H9 (cell line): ENCODE results near the gene BEST1. TPM values are rescaled to one million over a fixed set of nuclear protein-coding genes. Genes with fewer than 3 reads are reported as not detected.

Source experiments
- DNase-seq: peaks from one replicate; pipeline ENCODE4 v3.0.0-alpha.2; 2017
- H2AFZ ChIP-seq: one replicate; pipeline ENCODE4 v1.6.1; 2013; ENCODE audit warnings: mild to moderate bottlenecking, low read length, control low read depth, moderate library complexity
- H2AK5ac ChIP-seq: 2 replicates; pipeline ENCODE4 v1.6.1; 2013; ENCODE audit warnings: low read length, control low read depth, mixed read lengths; ENCODE audit not compliant: insufficient read length
- H2BK120ac ChIP-seq: one replicate; pipeline ENCODE4 v1.6.1; 2013; ENCODE audit warnings: low read depth, mild to moderate bottlenecking, low read length, control low read depth, inconsistent platforms; ENCODE audit not compliant: poor library complexity, severe bottlenecking
- H2BK12ac ChIP-seq: 2 replicates; pipeline ENCODE4 v1.6.1; 2013; ENCODE audit warnings: low read length, control low read depth, mixed read lengths, low read depth; ENCODE audit not compliant: insufficient read length
- H2BK15ac ChIP-seq: 2 replicates; pipeline ENCODE4 v1.6.1; 2013; ENCODE audit warnings: low read depth, low read length, control low read depth
- H2BK20ac ChIP-seq: one replicate; pipeline ENCODE4 v1.6.1; 2013; ENCODE audit warnings: low read depth, mild to moderate bottlenecking, low read length, control low read depth, inconsistent platforms; ENCODE audit not compliant: poor library complexity, severe bottlenecking
- H2BK5ac ChIP-seq: 2 replicates; pipeline ENCODE4 v1.6.1; 2013; ENCODE audit warnings: low read length, control low read depth, mixed read lengths; ENCODE audit not compliant: insufficient read length
- H3K14ac ChIP-seq: 2 replicates; pipeline ENCODE4 v1.6.1; 2013; ENCODE audit warnings: low read length, control low read depth; ENCODE audit not compliant: insufficient read depth
- H3K18ac ChIP-seq: 2 replicates; pipeline ENCODE4 v1.6.1; 2013; ENCODE audit warnings: low read depth, mild to moderate bottlenecking, mixed read lengths, low read length, control low read depth; ENCODE audit not compliant: insufficient read length
- H3K23ac ChIP-seq: 2 replicates; pipeline ENCODE4 v1.6.1; 2013; ENCODE audit warnings: low read length, control low read depth, mixed read lengths, low read depth; ENCODE audit not compliant: insufficient read length
- H3K23me2 ChIP-seq: 2 replicates; pipeline ENCODE4 v1.6.1; 2013; ENCODE audit warnings: low read depth, mild to moderate bottlenecking, mixed read lengths, low read length, control low read depth; ENCODE audit not compliant: insufficient read length, poor library complexity, severe bottlenecking
- H3K27ac ChIP-seq: 2 replicates; pipeline ENCODE4 v1.5.1; 2013; ENCODE audit warnings: low read length, control low read depth, mixed read lengths, low read depth; ENCODE audit not compliant: insufficient read length
- H3K27me3 ChIP-seq: 2 replicates; pipeline ENCODE4 v1.6.1; 2013; ENCODE audit warnings: low read length, control low read depth, inconsistent platforms; ENCODE audit not compliant: insufficient read depth
- H3K4ac ChIP-seq: 2 replicates; pipeline ENCODE4 v1.6.1; 2013; ENCODE audit warnings: low read depth, mild to moderate bottlenecking, control low read depth, inconsistent platforms, low read length, moderate library complexity
- H3K4me1 ChIP-seq: 2 replicates; pipeline ENCODE4 v1.6.1; 2013; ENCODE audit warnings: low read length, control low read depth, inconsistent platforms; ENCODE audit not compliant: insufficient read depth
- H3K4me2 ChIP-seq: 2 replicates; pipeline ENCODE4 v1.6.1; 2013; ENCODE audit warnings: low read length, control low read depth, mixed read lengths; ENCODE audit not compliant: insufficient read length, insufficient read depth
- H3K56ac ChIP-seq: 2 replicates; pipeline ENCODE4 v1.6.1; 2013; ENCODE audit warnings: low read depth, mild to moderate bottlenecking, mixed read lengths, low read length, control low read depth; ENCODE audit not compliant: insufficient read length
- H3K79me1 ChIP-seq: 2 replicates; pipeline ENCODE4 v1.6.1; 2013; ENCODE audit warnings: low read depth, mild to moderate bottlenecking, moderate library complexity, low read length, control low read depth, inconsistent platforms; ENCODE audit not compliant: insufficient read depth, poor library complexity, severe bottlenecking
- H3K79me2 ChIP-seq: 2 replicates; pipeline ENCODE4 v1.6.1; 2013; ENCODE audit warnings: low read length, control low read depth, inconsistent platforms; ENCODE audit not compliant: insufficient read depth
- H3K9ac ChIP-seq: 2 replicates; pipeline ENCODE4 v1.6.1; 2013; ENCODE audit warnings: low read length, control low read depth, mixed read lengths; ENCODE audit not compliant: insufficient read length; ENCODE audit errors: extremely low read depth
- H3K9me3 ChIP-seq: one replicate; pipeline ENCODE4 v1.6.1; 2013; ENCODE audit warnings: low read depth, low read length, inconsistent platforms; ENCODE audit not compliant: control insufficient read depth
- H3T11ph ChIP-seq: one replicate; pipeline ENCODE4 v1.6.1; 2013; ENCODE audit warnings: mild to moderate bottlenecking, low read length, control low read depth, inconsistent platforms
- H4K20me1 ChIP-seq: one replicate; pipeline ENCODE4 v1.6.1; 2013; ENCODE audit not compliant: control insufficient read depth, insufficient read length, insufficient read depth
- H4K5ac ChIP-seq: 2 replicates; pipeline ENCODE4 v1.6.1; 2013; ENCODE audit warnings: low read depth, mild to moderate bottlenecking, mixed read lengths, low read length, control low read depth; ENCODE audit not compliant: insufficient read length
- H4K8ac ChIP-seq: replicated peaks from 2 replicates; pipeline ENCODE4 v1.6.1; 2013; ENCODE audit warnings: low read length, control low read depth, mixed read lengths, low read depth; ENCODE audit not compliant: insufficient read length
- H4K91ac ChIP-seq: 2 replicates; pipeline ENCODE4 v1.6.1; 2013; ENCODE audit warnings: low read depth, mild to moderate bottlenecking, moderate library complexity, mixed read lengths, low read length, control low read depth; ENCODE audit not compliant: insufficient read length
- H3K27ac Mint-ChIP-seq, 3 experiments: 2 replicates in 2 of 3; 3 replicates in 1 of 3; pipeline ENCODE4 v1.8.0; 2020 to 2021; ENCODE audit warnings: mixed read lengths in 3 of 3, mild to moderate bottlenecking in 1 of 3, moderate library complexity in 1 of 3
- H3K27me3 Mint-ChIP-seq: 2 replicates; pipeline ENCODE4 v1.8.0; 2021; ENCODE audit warnings: low read depth, mild to moderate bottlenecking, moderate library complexity, mixed read lengths
- H3K36me3 Mint-ChIP-seq, 3 experiments: 2 replicates in 2 of 3; 3 replicates in 1 of 3; pipeline ENCODE4 v1.8.0; 2020 to 2021; ENCODE audit warnings: low read depth in 3 of 3, mixed read lengths in 3 of 3; ENCODE audit not compliant: insufficient read depth in 1 of 3
- H3K4me1 Mint-ChIP-seq, 2 experiments: 2 replicates each; pipeline ENCODE4 v1.8.0; 2020; ENCODE audit warnings: mixed read lengths in 2 of 2
- H3K4me3 Mint-ChIP-seq, 2 experiments: 2 replicates in 1 of 2; 3 replicates in 1 of 2; pipeline ENCODE4 v1.8.0; 2020 to 2021; ENCODE audit warnings: mild to moderate bottlenecking in 2 of 2, mixed read lengths in 2 of 2, moderate library complexity in 1 of 2
- H3K9me3 Mint-ChIP-seq, 2 experiments: 2 replicates in 1 of 2; 3 replicates in 1 of 2; pipeline ENCODE4 v1.8.0; 2020; ENCODE audit warnings: mild to moderate bottlenecking in 2 of 2, mixed read lengths in 2 of 2, moderate library complexity in 1 of 2
- WGBS: extraction: QIAGEN DNeasy Blood & Tissue Kit; methylation state at CpG from one replicate; pipeline ENCODE4 v1.1.7; 2013; ENCODE audit warnings: missing lambda C conversion rate, low lambda C conversion rate, mixed read lengths; ENCODE audit not compliant: insufficient read length; ENCODE audit errors: extremely low coverage; 5-methylcytosine and 5-hydroxymethylcytosine counted together
- total RNA-seq: library from RNA; stranded (reverse); gene quantifications from 2 replicates; pipeline ENCODE4 v1.2.1, GENCODE V29; 2021
- TF ChIP-seq, protein P1 (sequence below): fragments of 200-600 bp; sonication (generic); conservative IDR thresholded peaks from 3 replicates; pipeline ENCODE4 v1.8.0; 2021; ENCODE audit warnings: antibody characterized with exemption, mild to moderate bottlenecking

Gene BEST1
- total RNA-seq, 1 experiment from 2014 or later: 0.24 TPM

DNA sequence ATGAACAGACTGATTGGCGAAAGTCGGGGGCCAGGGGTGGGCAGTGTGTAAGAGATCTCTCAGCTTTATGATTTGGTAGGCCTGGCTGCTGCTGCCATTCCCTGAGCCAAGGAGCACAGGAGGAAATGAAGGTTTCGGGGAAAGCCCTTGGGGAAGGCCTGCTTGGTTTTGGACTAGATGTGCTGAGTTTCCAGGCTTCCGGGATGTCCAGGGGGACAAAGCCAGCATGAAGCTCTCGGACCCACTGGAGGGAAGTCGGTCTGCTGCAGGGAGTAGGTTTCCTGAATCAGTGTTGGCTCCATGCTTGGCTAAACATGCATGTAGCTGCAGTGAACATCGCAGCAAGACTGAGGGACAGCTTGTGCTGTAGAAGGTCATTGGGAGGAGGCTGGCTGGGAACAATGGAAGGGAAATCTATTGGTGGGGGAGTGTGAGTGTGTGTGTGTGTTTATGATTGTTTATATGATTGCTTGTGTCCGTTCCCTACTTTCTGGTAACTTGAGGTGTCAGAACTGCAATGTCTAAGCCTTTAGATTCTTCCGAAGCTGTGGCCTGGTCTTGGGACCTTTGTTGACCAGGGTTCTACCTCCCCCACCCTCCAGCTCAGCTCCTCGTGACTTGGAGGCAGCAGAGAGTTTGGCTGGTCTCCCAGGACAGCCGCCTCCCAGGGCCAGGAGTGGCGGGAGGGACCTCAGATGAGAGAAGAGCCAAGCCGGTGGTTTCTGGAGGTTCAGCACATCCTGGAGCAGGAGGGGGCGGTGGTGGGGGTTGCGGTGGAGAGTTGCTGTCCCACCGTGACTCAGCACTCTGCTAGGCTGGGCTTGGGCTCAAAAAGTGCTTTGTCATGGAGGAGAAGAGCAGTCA, 21.3 kb downstream of the BEST1 start:
- H2AK5ac ChIP-seq: peak overlapping the region; percentile 14
- no peak overlapping the region for H2AFZ ChIP-seq
- H4K20me1 ChIP-seq: no peaks in the 10 kb centered on the region
- H3K18ac ChIP-seq: peak overlapping the region; percentile 64
- TF ChIP-seq, protein P1, sequence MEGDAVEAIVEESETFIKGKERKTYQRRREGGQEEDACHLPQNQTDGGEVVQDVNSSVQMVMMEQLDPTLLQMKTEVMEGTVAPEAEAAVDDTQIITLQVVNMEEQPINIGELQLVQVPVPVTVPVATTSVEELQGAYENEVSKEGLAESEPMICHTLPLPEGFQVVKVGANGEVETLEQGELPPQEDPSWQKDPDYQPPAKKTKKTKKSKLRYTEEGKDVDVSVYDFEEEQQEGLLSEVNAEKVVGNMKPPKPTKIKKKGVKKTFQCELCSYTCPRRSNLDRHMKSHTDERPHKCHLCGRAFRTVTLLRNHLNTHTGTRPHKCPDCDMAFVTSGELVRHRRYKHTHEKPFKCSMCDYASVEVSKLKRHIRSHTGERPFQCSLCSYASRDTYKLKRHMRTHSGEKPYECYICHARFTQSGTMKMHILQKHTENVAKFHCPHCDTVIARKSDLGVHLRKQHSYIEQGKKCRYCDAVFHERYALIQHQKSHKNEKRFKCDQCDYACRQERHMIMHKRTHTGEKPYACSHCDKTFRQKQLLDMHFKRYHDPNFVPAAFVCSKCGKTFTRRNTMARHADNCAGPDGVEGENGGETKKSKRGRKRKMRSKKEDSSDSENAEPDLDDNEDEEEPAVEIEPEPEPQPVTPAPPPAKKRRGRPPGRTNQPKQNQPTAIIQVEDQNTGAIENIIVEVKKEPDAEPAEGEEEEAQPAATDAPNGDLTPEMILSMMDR: no peak
- H3K9me3 Mint-ChIP-seq: no peaks in the 10 kb centered on the region
- H3T11ph ChIP-seq: peak overlapping the region; percentile 78
- H3K4me2 ChIP-seq: peak overlapping the region; percentile 22
- peaks cover 12% of the 10 kb centered on the region; the same call in 1 of the 2 replicates for H3K4me1 ChIP-seq
- peak overlapping the region; percentile 84 to 94 (median 89) for H3K27ac Mint-ChIP-seq
- peak; percentile 99 for DNase-seq
- H3K27me3 ChIP-seq: no peaks in the 10 kb centered on the region
- peaks cover 5% of the 10 kb centered on the region for H3K79me2 ChIP-seq
- peaks cover 12% of the 10 kb centered on the region for H3K27me3 Mint-ChIP-seq
- H3K23me2 ChIP-seq: peaks cover 12% of the 10 kb centered on the region
- peak overlapping the region; percentile 55 for H4K5ac ChIP-seq
- H3K36me3 Mint-ChIP-seq: peaks cover 2 to 8% (median 3%) of the 10 kb centered on the region in 3 experiments; a peak in 6 of 7 replicates
- peak overlapping the region; percentile 32 for H4K91ac ChIP-seq
- H2BK5ac ChIP-seq: peak overlapping the region; percentile 10
- peak overlapping the region; percentile 8 to 16; a peak in 3 of 5 replicates for H3K4me3 Mint-ChIP-seq
- H3K23ac ChIP-seq: no peak overlapping the region
- H2BK12ac ChIP-seq: no peak overlapping the region
- no CpG with 5 or more reads among the region's 16 CpGs for WGBS
- no peaks in the 10 kb centered on the region for H3K79me1 ChIP-seq
- peak overlapping the region; percentile 78 for H3K27ac ChIP-seq
- no peak overlapping the region for H2BK15ac ChIP-seq
- no peak overlapping the region for H2BK120ac ChIP-seq
- no peak overlapping the region for H2BK20ac ChIP-seq
- H3K14ac ChIP-seq: peak overlapping the region; percentile 8; the same call in 1 of the 2 replicates
- H3K9ac ChIP-seq: no peak overlapping the region
- H3K56ac ChIP-seq: no peak overlapping the region
- no peaks in the 10 kb centered on the region for H3K9me3 ChIP-seq
- H3K4me1 Mint-ChIP-seq: peaks cover 45 to 59% of the 10 kb centered on the region in 2 experiments
- H3K4ac ChIP-seq: no peak overlapping the region
- no peak overlapping the region for H4K8ac ChIP-seq
